NCI-H187 treated with DMSO at 0.1 percent for 48 hours (cell line): ENCODE measurements around the gene KPTN.

Source experiments
- DNase-seq: peaks from one replicate; lab custom pipeline; 2025; lab: John Stamatoyannopoulos, UW

The KPTN gene

GRCh38 chr19:47483800-47484690 lies at the start of gene KPTN:
Gene KPTN, minus strand, starts transcription at chr19:47484219. Its CDS starts 59 bp downstream, at chr19:47484160.
- DNase-seq, result peak; percentile 66

GRCh38 chr19:47531640-47532387 lies 47.8 kb upstream of the KPTN start:
- DNase-seq, result no peak

DNA sequence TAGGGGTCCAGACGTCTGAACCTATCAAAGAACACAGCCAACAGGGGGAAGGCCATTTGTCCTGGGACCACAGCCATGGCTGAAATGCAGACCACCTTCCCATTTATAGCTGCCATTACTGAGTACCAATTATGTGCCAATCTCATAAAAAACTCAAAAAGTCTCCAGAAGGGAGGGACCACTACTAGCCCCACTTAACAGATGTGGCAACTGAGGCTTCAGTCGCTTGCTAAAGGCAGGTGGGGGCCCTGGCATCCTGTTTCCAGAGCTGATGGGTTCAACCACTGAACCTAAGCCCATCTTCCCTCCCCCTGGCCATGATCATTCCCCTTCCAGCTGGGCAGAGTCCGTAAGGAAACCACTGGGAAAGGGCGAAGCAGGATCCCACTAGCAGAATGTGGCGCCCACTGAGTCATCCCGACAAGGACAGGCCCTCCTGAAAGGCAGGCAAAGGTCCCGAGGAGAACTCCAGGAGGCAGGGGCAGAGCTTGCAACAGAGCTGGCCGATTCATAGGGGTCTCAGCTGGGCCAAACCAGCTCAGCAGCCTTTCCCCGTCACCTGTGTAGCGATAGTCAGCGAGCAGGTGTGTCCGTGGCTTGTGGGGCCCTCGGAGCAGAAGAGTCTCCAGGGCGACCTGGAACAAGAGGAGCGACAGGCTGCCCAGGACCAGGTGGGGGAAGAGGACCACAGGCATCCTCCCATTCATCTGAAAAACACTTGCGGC lies 45.2 kb upstream of the KPTN start:
- DNase-seq, result no peak

DNA sequence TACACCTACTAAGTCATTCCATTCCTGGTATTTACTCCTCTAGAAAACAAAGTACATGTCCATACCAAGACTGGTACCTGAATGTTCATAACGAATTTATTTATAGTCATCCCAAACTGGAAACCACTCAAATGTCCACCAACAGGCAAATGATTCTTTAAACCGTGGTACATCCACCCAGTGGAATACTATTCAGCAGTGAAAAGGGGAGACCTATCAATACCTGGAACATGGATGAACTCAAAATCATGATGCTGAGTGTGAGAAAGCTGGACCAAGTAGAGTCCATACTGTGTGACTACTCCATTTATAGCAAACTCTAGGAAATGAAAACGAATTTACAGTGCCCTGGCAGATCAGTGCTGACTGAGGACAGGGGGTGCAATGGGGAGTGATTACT lies 42.8 kb upstream of the KPTN start:
- no peak for DNase-seq

DNA sequence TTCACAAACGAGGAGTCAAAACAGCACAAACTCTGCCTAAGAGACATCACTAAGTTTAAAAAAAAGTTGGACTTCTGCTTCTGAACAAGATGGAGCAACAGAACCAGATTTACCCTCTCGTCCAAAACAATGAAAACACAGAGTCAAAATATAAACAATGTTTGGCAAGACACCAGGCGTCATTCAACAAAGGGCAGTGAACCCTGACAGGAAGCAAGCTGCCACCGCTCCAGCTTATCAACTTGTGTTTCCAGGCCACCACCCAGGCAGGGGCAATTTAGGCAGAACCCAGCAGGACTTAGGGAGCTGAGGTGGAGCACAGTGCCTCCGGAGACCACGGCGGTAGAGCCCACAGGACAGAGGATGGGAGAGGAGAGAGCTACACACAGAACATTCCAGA lies 39.5 kb upstream of the KPTN start:
- DNase-seq, result no peak

DNA sequence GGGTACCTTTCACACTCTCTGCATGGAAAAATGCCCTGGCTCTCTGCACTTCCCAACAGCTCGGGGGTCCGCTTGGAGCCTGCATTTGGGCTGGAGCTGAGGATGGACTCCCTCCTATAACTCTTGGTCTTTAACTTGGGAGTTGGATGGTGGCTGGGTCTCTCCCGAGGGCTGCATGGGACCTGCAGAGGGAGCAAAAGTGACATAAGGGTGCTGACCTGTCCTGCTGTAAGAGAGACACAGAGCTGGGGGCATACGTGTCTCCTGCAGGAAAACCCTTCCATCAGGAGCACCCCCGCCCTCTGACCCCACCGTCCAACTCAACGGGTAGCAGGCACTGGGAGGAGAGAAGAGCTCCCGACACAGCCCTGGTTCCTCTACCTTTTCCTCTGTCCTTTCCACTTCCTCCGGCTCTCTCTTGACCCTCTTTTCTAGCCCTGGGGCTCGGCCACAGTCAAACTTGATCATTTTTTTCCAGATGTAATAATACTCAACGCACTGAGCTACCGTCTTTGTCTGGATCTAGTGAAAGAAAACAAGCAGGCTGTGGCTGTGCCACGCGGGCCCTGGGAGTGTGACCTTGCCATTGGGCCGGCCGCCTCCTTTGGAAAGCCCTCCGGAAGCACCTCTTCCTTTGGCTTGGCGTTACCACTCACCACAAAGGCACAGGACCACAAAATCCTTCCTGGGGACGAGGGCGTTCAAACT lies 37.6 kb upstream of the KPTN start:
- no peak for DNase-seq

- no peak for DNase-seq
Measured at GRCh38 chr19:47520839-47521238, 36.8 kb upstream of the KPTN start.

GRCh38 chr19:47520343-47520806 lies 36.4 kb upstream of the KPTN start:
- DNase-seq, result no peak

DNA sequence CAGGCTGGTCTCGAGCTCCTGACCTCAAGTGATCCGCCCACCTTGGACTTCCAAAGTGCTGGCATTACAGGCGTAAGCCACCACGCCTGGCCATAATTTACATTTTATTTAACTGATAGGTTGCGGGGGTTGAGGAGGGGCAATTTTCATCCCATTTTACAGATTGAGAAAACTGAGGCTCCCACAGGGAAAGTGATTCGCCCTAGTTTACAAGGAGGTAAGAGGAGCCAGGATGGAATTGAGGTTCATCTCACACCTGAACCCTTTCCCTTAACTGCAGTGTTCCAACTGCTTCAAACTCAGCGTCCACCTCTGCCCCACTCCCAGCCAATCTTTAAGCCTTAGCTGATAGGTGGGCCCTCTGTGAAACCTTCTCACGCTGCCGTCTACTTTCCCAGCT lies 34.8 kb upstream of the KPTN start:
- DNase-seq, result no peak

GRCh38 chr19:47518139-47518538 lies 34.1 kb upstream of the KPTN start:
- DNase-seq, result no peak

DNA sequence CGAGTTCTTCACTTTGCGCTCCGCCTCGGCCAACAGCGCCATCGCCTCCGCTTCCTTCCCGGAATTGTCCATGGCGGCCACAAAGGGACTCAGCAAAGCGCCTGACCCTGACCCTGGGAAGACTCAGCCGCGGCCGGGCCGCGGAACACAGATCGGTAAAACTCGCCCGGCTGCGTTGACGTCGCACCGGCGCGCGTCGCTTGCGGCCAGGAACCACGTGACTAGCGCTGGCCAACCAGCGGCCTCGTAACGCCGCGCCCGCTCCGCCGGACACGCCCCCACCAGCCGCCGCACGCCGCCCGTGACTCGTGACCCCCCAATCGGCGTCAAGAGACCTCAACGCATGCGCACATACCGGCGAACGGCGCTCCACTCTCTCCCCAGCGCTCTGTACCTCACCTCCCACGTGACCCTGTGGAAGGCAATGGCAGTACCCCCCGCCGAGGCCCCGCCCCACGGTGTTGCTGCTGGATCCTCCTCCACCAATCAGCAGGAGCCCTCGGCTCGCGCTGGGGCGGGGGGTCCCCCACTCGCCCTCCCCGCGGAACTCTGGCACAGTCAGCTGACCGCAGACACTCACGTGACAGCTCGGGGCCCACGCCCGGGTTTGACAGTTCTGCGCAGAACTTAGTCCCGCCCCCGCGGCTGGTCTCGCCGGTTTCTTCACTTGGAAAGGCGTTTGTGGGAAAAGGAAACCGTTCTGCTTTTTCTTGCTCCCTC lies 31.0 kb upstream of the KPTN start, which contains the start of gene NAPA:
TSS of gene NAPA (minus strand) at position 195 of the 720 bp plus-strand sequence. CDS start at position 72, 123 bp downstream.
- DNase-seq, result peak; percentile 100

DNA sequence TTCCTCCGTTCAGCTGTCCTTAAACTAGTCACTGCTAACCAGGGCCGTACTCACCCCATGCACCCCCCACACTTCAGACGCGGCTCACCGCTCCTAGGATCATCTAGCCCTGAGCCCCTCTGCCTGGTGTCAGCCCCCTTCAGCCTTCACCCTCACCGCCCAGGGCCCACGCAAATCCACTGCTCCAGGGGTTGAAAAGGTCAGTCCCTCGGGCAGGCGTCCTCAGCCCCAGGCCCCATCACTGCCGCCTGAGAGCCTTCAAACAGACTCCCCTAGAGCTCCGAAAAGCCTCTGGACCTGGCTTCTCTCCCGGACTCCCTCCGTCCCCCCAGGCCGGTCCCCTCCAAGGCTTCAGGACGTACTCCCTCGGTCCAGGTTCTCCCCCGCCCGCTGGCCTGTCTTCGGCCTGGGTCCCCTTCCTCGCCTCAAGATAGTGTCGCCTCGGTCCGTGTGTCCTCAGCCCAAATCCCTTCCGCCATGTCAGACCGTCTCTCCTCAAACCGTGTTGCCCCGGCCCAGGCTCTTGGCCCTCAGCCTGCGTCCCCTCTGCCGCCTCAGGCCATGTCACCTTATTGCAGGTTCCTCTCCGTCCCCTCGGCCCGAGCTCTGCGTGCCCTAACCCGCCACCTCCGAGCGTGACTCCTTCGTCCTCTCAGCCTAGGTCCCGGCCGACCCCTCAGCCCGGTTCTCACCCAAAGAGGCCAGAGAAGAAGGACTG lies 30.3 kb upstream of the KPTN start:
- no peak for DNase-seq

DNA sequence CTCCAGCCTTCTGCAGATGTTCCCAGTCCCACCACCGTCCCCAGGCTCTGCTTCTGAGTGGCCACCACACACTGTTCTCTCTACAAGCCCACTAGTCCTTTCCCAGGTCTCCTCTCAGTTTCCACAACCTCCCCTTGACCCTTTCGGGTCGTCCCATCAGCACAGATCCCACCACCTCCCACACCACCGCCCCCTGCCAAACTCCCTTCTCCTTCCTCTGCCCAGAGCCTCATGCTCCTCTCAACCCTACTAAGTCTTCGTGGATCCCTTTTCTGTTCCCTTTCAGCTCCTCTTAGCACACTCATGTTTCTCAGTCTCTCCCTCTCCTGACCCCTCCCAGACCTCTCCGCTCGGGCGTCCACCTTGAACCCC lies 28.9 kb upstream of the KPTN start:
- DNase-seq, result no peak

- DNase-seq, result no peak
Measured at GRCh38 chr19:47512183-47512947, 28.3 kb upstream of the KPTN start.

DNA sequence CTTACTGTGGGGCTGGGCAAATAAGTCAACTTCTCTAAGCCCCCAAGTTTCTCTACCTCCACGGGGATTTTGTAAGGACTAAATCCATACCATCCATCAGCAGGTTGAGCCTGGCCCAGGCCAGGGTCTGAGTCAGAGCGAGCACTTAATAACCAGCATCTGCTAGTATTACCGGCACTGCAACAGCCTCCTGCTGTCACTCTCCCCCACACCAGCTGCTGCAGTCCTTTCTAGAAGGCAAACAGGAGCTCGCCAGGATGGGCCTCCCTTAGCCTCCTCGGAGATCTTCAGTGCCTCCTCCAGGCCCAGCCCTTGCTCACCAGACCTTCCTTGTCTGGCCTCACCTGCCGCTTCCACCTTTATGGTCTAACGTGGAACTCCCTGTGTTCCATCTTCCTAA lies 27.7 kb upstream of the KPTN start:
- DNase-seq, result no peak

DNA sequence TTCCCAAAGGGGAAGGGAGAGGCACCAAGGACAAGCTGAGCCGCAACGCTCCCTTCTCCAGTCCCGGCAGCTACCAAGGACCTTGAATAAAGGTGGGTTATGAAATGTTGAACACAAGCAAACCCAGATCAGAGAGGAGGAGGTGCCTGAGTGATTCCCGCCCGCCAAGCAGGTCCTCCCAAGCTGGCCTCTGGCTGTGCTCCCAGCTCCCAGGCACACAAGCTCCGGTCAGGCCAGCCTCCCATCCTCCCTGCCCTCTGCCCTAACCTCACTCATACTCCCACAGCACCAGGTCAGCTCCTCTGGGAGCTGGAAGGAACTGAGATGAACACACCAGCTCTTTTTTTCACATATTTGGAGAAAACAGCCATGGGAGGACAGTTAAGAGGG lies 27.1 kb upstream of the KPTN start:
- no peak for DNase-seq

GRCh38 chr19:47510516-47511127 lies 26.6 kb upstream of the KPTN start:
- DNase-seq, result no peak

GRCh38 chr19:47509973-47510372 lies 26.0 kb upstream of the KPTN start:
- no peak for DNase-seq

DNA sequence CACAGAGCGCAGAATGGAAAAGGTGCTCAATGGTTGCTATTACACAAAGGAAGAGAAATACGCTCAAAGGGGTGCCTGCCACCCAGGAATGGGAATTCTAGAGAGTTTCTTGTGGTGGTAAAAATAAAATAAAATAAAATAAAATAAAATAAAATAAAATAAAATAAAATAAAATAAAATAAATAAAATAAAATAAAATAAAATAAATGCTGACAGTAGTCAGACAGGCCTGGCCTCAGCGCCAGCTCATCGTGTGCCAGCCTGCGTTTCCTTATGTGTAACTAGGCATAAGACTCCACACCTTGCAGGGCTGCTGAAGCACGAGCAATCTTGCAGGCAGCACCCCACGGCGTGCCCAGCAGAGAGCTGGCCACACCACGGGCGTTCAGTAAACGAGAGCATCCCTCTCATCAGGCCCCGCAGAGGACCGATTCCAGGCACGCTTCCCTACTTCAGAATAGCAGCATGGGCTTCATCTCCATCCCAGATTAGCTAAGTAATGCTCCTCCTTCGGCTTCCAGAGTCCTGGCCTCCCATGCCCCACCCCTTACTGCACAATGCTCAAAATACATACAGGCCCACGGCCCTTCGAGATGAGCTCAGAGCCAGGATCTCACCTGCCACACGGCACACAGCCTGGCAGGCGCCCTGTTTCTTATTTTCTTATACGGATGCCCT lies 25.3 kb upstream of the KPTN start:
- no peak for DNase-seq
